Transverse colon (tissue), 4 donors: ENCODE results near the gene STAM2. TPM values are rescaled to one million over a fixed set of nuclear protein-coding genes. Genes with fewer than 3 reads are reported as not detected.

Experiments
- DNase-seq: peaks from one replicate; pipeline ENCODE4 v3.0.0-alpha.2; 2019
- H3K27ac ChIP-seq, 4 donors: fragments of 200-600 bp; sonication (generic); 2 replicates each; pipeline ENCODE4 v1.5.1; 2016 to 2018; ENCODE audit warnings: inconsistent platforms in 4 of 4
- H3K27me3 ChIP-seq: fragments of 200-600 bp; sonication (generic); 2 replicates; pipeline ENCODE4 v1.5.1; 2017; ENCODE audit warnings: inconsistent platforms
- H3K36me3 ChIP-seq, 4 donors: fragments of 200-600 bp; sonication (generic); 2 replicates each; pipeline ENCODE4 v1.5.1; 2017 to 2019; ENCODE audit warnings: inconsistent platforms in 4 of 4
- H3K4me1 ChIP-seq, 4 donors: fragments of 200-600 bp; sonication (generic); 2 replicates each; pipeline ENCODE4 v1.5.1; 2017 to 2020; ENCODE audit warnings: inconsistent platforms in 4 of 4
- H3K4me3 ChIP-seq, 4 donors: fragments of 200-600 bp; sonication (generic); 1 replicate in 1 of 4; 2 replicates in 3 of 4; pipeline versions ENCODE4 v1.5.1 to v1.6.1; 2017 to 2019; ENCODE audit warnings: inconsistent platforms in 4 of 4
- H3K9me3 ChIP-seq, 2 donors: fragments of 200-600 bp; sonication (generic); 2 replicates each; pipeline ENCODE4 v1.5.1; 2017 to 2019; ENCODE audit warnings: inconsistent platforms in 2 of 2
- CTCF ChIP-seq, 5 experiments: fragments of 200-600 bp in 3 of 5; fragments of 450-650 bp in 2 of 5; sonication (generic) in 3 of 5; IDR thresholded peaks; 1 replicate in 2 of 5; 2 replicates in 3 of 5; pipeline ENCODE4 v1.5.1; 2016 to 2017; ENCODE audit warnings: antibody characterized with exemption in 5 of 5, inconsistent platforms in 3 of 5, mild to moderate bottlenecking in 2 of 5, moderate library complexity in 1 of 5
- EP300 ChIP-seq: sonication (generic); formaldehyde crosslinking; IDR thresholded peaks from one replicate; pipeline ENCODE4 v1.6.1; 2017; ENCODE audit warnings: antibody characterized with exemption, low read depth
- POLR2A ChIP-seq: fragments of 450-650 bp; IDR thresholded peaks from one replicate; pipeline ENCODE4 v1.6.1; 2016; ENCODE audit warnings: antibody characterized with exemption, mild to moderate bottlenecking, moderate library complexity
- POLR2AphosphoS5 ChIP-seq, 3 donors: sonication (generic); formaldehyde crosslinking; IDR thresholded peaks; one replicate each; pipeline ENCODE4 v1.6.1; 2016; ENCODE audit warnings: antibody characterized with exemption in 3 of 3
- WGBS, 2 donors: methylation state at CpG; one replicate each; pipeline ENCODE4 v1.1.5; 2018; ENCODE audit warnings: low coverage in 1 of 2; 5-methylcytosine and 5-hydroxymethylcytosine counted together
- in situ Hi-C, 4 donors: fragments of 200-750 bp; cut with MboI; loops; one replicate each; pipeline versions ENCODE4 v1.15.0 to v1.15.1; 2017; ENCODE audit warnings: low sequenced_read_pairs in 3 of 4, low pct_ligation_motif_present in 1 of 4, low pct_unique_long_range_greater_than_20kb in 1 of 4
- intact Hi-C: fragments of 100-400 bp; cut with DNase I; formaldehyde crosslinking; loops from one replicate; pipeline ENCODE4 v1.15.1; 2023; ENCODE audit warnings: low total_unique reads
- total RNA-seq, 4 donors: library from RNA; depleted of rRNA; stranded (reverse); fragments of >200 nt; gene quantifications; one replicate each; pipeline ENCODE4 v1.1.0, GENCODE V29; 2016

Gene STAM2
- total RNA-seq, 4 donors from 2014 or later: 17.1 to 57.2 (median 38.1) TPM

- no peak for DNase-seq
- intact Hi-C loops (no loop called here), in situ Hi-C loops (no loop called here)
- Histone ChIP-seq H3K27ac (no peak overlapping the region), H3K27me3 (no peaks in the 10 kb centered on the region), H3K36me3 (no peaks in the 10 kb centered on the region), H3K9me3 (no peaks in the 10 kb centered on the region), H3K4me3 (no peak overlapping the region), H3K4me1 (no peaks in the 10 kb centered on the region)
- TF ChIP-seq POLR2AphosphoS5 (IDR thresholded peaks at IDR 0.05): no peak
- TF ChIP-seq POLR2A: no peak
- no peak for TF ChIP-seq CTCF (IDR thresholded peaks at IDR 0.05)
- no peak for TF ChIP-seq EP300
- WGBS, 2 donors: 61 to 100% methylated on average over 1 to 4 of the region's 4 CpGs
These were observed 100.0 kb downstream of the STAM2 start for GRCh38 chr2:152075461-152076050.

- Histone ChIP-seq H3K36me3 (no peaks in the 10 kb centered on the region), H3K27me3 (no peaks in the 10 kb centered on the region), H3K9me3 (no peaks in the 10 kb centered on the region), H3K27ac (no peak overlapping the region), H3K4me1 (no peaks in the 10 kb centered on the region), H3K4me3 (no peak overlapping the region)
- in situ Hi-C loops (no loop called here), intact Hi-C loops (no loop called here)
- DNase-seq: no peak
- WGBS, 2 donors: 82 to 83% methylated on average over 2 of the region's 2 CpGs
- TF ChIP-seq POLR2AphosphoS5 (IDR thresholded peaks at IDR 0.05) (no peak), POLR2A (no peak), EP300 (no peak), CTCF (IDR thresholded peaks at IDR 0.05) (no peak)
These were observed 103.6 kb downstream of the STAM2 start for GRCh38 chr2:152072011-152072410.

GRCh38 chr2:152071518-152071917 is 104.0 kb downstream of the STAM2 start:
- no peak for DNase-seq
- Histone ChIP-seq H3K27me3 (no peaks in the 10 kb centered on the region), H3K27ac (no peak overlapping the region), H3K4me3 (no peak overlapping the region), H3K4me1 (no peaks in the 10 kb centered on the region), H3K9me3 (no peaks in the 10 kb centered on the region), H3K36me3 (no peaks in the 10 kb centered on the region)
- 81 to 88% methylated on average over 1 of the region's 1 CpG for WGBS, 2 donors
- in situ Hi-C loops (no loop called here), intact Hi-C loops (no loop called here)
- no peak for TF ChIP-seq CTCF (IDR thresholded peaks at IDR 0.05)

GRCh38 chr2:152071092-152071491 is 104.5 kb downstream of the STAM2 start:
- TF ChIP-seq POLR2A (no peak), CTCF (IDR thresholded peaks at IDR 0.05) (no peak), EP300 (no peak), POLR2AphosphoS5 (IDR thresholded peaks at IDR 0.05) (no peak)
- no peak overlapping the region for H3K27ac ChIP-seq

More at GRCh38 chr2:152071092-152071491, 104.5 kb downstream of the STAM2 start:
- Histone ChIP-seq H3K4me3 (no peak overlapping the region), H3K9me3 (no peaks in the 10 kb centered on the region), H3K27me3 (no peaks in the 10 kb centered on the region), H3K4me1 (no peaks in the 10 kb centered on the region), H3K36me3 (no peaks in the 10 kb centered on the region)
- DNase-seq: no peak
- in situ Hi-C loops: no loop called here
- 63 to 81% methylated on average over 1 of the region's 1 CpG for WGBS, 2 donors
- intact Hi-C loops: no loop called here
